ENCODE data around the gene OR1A2.

DNA sequence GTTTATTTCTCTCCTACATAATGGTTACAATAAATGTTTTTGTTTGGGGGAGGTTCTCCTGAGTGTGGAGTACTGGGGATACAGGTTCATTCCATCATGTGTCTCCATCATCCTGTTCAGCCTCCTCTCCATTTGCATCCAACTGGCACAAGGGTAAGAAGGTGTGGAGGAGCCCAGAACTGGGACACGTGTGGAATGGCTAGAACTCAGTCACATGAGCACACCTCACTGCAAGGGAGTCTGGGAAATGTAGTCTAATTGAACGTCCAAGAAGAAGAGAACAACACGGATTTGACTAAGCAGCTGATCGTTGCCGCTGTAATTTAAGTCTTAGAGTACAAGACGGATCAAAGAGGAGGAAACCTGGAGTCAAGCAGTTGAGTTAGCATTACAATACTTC is 16.3 kb downstream of the OR1A2 start:
- TF ChIP-seq POLR2A (IDR thresholded peaks at IDR 0.05; ENCODE audit: low read length) (no peak), GATA1 (IDR thresholded peaks at IDR 0.05; ENCODE audit: low read depth, low read length) (no peak)
